ENCODE results near the gene RGL2. TPM values are rescaled to one million over a fixed set of nuclear protein-coding genes. Genes with fewer than 3 reads are reported as not detected.
"Not testable (repeated sequence)": the region's sequence is repeated elsewhere in the genome, so short reads cannot be mapped to it uniquely, and the experiment has no call there.

Gene RGL2, protein sequence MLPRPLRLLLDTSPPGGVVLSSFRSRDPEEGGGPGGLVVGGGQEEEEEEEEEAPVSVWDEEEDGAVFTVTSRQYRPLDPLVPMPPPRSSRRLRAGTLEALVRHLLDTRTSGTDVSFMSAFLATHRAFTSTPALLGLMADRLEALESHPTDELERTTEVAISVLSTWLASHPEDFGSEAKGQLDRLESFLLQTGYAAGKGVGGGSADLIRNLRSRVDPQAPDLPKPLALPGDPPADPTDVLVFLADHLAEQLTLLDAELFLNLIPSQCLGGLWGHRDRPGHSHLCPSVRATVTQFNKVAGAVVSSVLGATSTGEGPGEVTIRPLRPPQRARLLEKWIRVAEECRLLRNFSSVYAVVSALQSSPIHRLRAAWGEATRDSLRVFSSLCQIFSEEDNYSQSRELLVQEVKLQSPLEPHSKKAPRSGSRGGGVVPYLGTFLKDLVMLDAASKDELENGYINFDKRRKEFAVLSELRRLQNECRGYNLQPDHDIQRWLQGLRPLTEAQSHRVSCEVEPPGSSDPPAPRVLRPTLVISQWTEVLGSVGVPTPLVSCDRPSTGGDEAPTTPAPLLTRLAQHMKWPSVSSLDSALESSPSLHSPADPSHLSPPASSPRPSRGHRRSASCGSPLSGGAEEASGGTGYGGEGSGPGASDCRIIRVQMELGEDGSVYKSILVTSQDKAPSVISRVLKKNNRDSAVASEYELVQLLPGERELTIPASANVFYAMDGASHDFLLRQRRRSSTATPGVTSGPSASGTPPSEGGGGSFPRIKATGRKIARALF
- total RNA-seq (10 to 100 TPM; 47.6 to 56.3 (median 54.5) TPM), polyA plus RNA-seq (40.6 TPM)
- long read RNA-seq, donor 1, transcript RGL2-247 (18 exons, 3,278 nt): major isoform, 93 of 250 reads
- long read RNA-seq, donor 1, transcript RGL2-238 (17 exons, 2,687 nt): minor isoform, 16 of 250 reads
- long read RNA-seq, donor 1, partial matches to known transcripts: 83 of 250 reads
- long read RNA-seq, donor 1, other reads (novel, unspliced or antisense): 58 of 250 reads
- long read RNA-seq, donor 2, transcript RGL2-247 (18 exons, 3,278 nt): major isoform, 53 of 116 reads
- long read RNA-seq, donor 2, transcript RGL2-238 (17 exons, 2,687 nt): minor isoform, 7 of 116 reads
- long read RNA-seq, donor 2, partial matches to known transcripts: 28 of 116 reads
- long read RNA-seq, donor 2, other reads (novel, unspliced or antisense): 28 of 116 reads
- long read RNA-seq, donor 3, transcript RGL2-238 (17 exons, 2,687 nt): minor isoform, 13 of 253 reads
- long read RNA-seq, donor 3, transcript RGL2-247 (18 exons, 3,278 nt): major isoform, 78 of 253 reads
- long read RNA-seq, donor 3, partial matches to known transcripts: 93 of 253 reads
- long read RNA-seq, donor 3, other reads (novel, unspliced or antisense): 69 of 253 reads
- long read RNA-seq, donor 4, transcript RGL2-247 (18 exons, 3,278 nt): major isoform, 24 of 92 reads
- long read RNA-seq, donor 4, partial matches to known transcripts: 24 of 92 reads
- long read RNA-seq, donor 4, other reads (novel, unspliced or antisense): 41 of 92 reads

DNA sequence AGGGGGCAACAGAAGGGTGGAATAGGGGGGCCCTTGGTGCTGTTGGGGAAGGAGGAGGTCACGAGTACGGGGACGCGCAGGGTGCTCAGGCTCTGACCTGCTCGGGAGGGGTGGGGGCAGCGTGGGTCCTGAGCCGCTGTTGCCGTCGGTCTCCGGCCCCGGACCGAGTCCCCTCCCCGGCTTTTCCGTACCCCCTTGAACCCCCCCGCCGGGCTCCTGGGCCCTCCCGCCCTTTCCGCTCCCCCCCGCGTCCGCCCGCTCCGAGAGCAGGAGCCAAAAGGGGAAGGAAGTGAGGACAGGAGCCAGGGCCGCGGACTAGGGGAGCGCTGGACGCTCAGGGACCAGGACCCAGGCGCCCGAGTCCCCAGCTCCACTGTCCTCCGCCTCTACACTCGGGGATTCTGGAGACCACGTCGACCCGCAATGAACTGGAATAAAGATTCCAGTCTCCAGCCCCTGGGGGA is at the start of gene RGL2:
RGL2 (minus strand) TSS at position 170 of the 464 bp plus-strand sequence. CDS start 332 bp downstream, outside the sequence.
- H3K4me1 ChIP-seq (ENCODE audit: control insufficient read depth, insufficient read depth, low read length): no peaks in the 10 kb centered on the region
- no peaks in the 10 kb centered on the region for H3K27me3 ChIP-seq (ENCODE audit: control insufficient read depth, insufficient read depth)
- H3K9me3 ChIP-seq (ENCODE audit: control insufficient read depth, low read length): no peaks in the 10 kb centered on the region
- ATAC-seq (peak; percentile 84 to 86), DNase-seq (peak; percentile 90 to 96 (median 95))
- WGBS: under 1% methylated on average over 34 of the region's 34 CpGs
- H3K4me3 ChIP-seq (ENCODE audit: low read length): peak within 1 kb of the TSS; percentile 68
- intact Hi-C loops (cut with DNase I): loop anchor here in 1 of 4 donors (2.0 kb wide), 1 partner anchor 16 kb away; the partner anchor contains the start of gene TAPBP
- H3K27ac ChIP-seq (ENCODE audit: low read length): peak within 1 kb of the TSS; percentile 95

DNA sequence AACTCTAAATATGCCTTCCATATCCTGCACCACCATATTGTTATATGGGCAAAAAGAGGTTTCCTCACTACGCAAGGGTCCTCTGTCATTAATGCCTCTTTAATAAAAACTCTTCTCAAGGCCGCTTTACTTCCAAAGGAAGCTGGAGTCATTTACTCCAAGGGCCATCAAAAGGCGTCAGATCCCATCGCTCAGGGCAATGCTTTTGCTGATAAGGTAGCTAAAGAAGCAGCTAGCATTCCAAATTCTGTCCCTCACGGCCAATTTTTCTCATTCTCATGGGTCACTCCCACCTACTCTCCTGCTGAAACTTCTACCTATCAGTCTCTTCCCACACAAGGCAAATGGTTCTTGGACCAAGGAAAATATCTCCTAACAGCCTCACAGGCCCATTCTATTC is 49.1 kb upstream of the RGL2 start:
- ATAC-seq (no peak), DNase-seq (no peak)
- Histone ChIP-seq H3K9me3 (ENCODE audit: control insufficient read depth, low read length) (no peaks in the 10 kb centered on the region), H3K4me1 (ENCODE audit: control insufficient read depth, insufficient read depth, low read length) (no peaks in the 10 kb centered on the region), H3K27ac (ENCODE audit: low read length) (no peak overlapping the region), H3K4me3 (ENCODE audit: low read length) (no peak overlapping the region), H3K27me3 (ENCODE audit: control insufficient read depth, insufficient read depth) (no peaks in the 10 kb centered on the region)
- WGBS: 81% methylated on average over 5 of the region's 5 CpGs
- intact Hi-C loops (cut with DNase I): no loop called here

GRCh38 chr6:33346972-33347371 is 48.2 kb upstream of the RGL2 start:
- H3K4me1 ChIP-seq (ENCODE audit: control insufficient read depth, insufficient read depth, low read length); H3K4me3 ChIP-seq (ENCODE audit: low read length); DNase-seq; H3K27ac ChIP-seq (ENCODE audit: low read length); ATAC-seq; H3K9me3 ChIP-seq (ENCODE audit: control insufficient read depth, low read length); H3K27me3 ChIP-seq (ENCODE audit: control insufficient read depth, insufficient read depth); intact Hi-C loops (cut with DNase I): not testable (repeated sequence)
- WGBS: 88% methylated on average over 5 of the region's 5 CpGs

DNA sequence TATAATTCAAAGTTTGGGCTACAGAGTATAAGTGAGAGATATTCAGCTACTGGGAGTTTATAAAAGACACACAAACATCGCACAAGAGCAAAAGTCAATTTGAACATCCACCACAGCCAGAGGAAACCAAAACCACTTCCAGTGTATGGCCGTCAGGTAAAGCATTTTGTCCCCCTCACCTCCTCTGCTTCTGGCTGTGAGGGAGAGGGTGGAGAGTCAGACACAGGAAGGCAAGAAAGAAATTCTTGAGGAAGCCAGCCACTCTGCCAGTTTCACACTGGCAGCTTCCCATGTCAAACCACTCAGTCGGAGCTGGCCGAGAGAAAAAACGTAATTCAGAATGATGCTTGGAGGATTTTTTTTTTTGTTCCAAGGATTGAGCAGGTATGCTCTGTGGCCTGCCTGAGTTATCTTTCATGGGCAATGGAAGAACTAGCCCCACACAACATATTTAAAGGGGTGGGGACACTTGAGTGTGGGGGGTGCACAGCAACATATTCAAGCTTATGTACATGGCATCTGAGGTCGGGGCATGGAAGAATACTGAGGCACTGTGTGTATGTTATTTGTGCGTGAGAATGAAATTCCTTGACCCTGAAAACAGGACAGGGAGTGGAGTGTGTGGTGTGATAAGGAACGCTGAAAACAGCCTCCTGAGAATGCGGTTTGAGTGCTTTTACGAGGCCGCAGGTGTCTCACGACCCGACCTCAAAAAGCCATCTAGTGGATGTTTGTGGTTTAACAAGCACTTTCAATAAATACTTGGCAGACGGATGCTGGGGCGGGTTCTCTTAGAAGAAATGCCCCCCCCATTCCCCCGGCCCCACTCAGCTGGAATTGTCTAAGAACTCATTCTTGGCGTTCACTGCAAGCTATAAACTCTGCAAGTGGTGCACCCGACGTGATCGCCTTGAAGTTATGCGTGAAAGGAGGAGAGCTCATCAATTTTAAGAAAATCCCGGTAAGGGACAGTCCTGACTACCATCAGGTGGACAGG is 46.3 kb upstream of the RGL2 start:
- H3K4me3 ChIP-seq (ENCODE audit: low read length): no peak overlapping the region
- no peaks in the 10 kb centered on the region for H3K4me1 ChIP-seq (ENCODE audit: control insufficient read depth, insufficient read depth, low read length)
- DNase-seq: peak; percentile 58 to 84 (median 73)
- H3K9me3 ChIP-seq (ENCODE audit: control insufficient read depth, low read length): no peaks in the 10 kb centered on the region
- WGBS: 22% methylated on average over 22 of the region's 22 CpGs
- peak; percentile 56 to 69 for ATAC-seq
- H3K27me3 ChIP-seq (ENCODE audit: control insufficient read depth, insufficient read depth): no peaks in the 10 kb centered on the region
- no peak overlapping the region for H3K27ac ChIP-seq (ENCODE audit: low read length)
- intact Hi-C loops (cut with DNase I): no loop called here

GRCh38 chr6:33343953-33344611 is 45.3 kb upstream of the RGL2 start:
- Histone ChIP-seq H3K4me1 (ENCODE audit: control insufficient read depth, insufficient read depth, low read length) (no peaks in the 10 kb centered on the region), H3K9me3 (ENCODE audit: control insufficient read depth, low read length) (no peaks in the 10 kb centered on the region), H3K27ac (ENCODE audit: low read length) (no peak overlapping the region), H3K4me3 (ENCODE audit: low read length) (no peak overlapping the region), H3K27me3 (ENCODE audit: control insufficient read depth, insufficient read depth) (no peaks in the 10 kb centered on the region)
- WGBS: 62% methylated on average over 6 of the region's 6 CpGs
- intact Hi-C loops (cut with DNase I): no loop called here
- ATAC-seq (no peak), DNase-seq (no peak)

DNA sequence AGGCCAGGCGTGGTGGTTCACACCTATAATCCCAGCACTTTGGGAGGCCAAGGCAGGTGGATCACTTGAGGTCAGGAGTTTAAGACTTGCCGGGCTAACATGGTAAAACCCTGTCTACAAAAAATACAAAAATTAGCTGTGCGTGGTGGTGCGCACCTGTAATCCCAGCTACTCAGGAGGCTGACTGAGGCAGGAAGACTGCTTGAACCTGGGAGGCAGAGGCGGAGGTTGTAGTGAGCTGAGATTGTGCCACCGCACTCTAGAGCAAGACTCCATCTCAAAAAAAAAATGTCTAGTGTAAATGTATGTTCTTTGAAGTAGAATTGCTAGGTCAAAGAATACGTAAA is 44.8 kb upstream of the RGL2 start:
- intact Hi-C loops (cut with DNase I): not testable (repeated sequence)

DNA sequence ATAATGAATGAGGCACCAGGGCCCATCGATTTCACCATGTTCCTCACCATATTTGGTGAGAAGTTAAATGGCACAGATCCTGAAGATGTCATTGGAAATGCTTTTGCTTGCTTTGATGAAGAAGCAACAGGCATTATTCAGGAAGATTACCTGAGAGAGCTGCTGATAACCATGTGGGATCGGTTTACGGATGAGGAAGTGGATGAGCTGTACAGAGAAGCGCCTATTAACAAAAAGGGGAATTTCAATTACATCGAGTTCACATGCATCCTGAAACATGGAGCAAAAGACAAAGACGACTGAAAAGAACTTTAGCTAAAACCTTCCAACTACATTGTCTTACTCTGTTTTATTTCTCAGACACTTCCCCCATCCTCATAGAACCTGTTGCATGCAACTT is 40.5 kb upstream of the RGL2 start:
- H3K4me3 ChIP-seq (ENCODE audit: low read length): no peak overlapping the region
- DNase-seq (no peak), ATAC-seq (no peak)
- no peaks in the 10 kb centered on the region for H3K4me1 ChIP-seq (ENCODE audit: control insufficient read depth, insufficient read depth, low read length)
- H3K27me3 ChIP-seq (ENCODE audit: control insufficient read depth, insufficient read depth): no peaks in the 10 kb centered on the region
- intact Hi-C loops (cut with DNase I): no loop called here
- 80% methylated on average over 6 of the region's 6 CpGs for WGBS
- no peaks in the 10 kb centered on the region for H3K9me3 ChIP-seq (ENCODE audit: control insufficient read depth, low read length)
- H3K27ac ChIP-seq (ENCODE audit: low read length): no peak overlapping the region

More for the DNA sequence above, 44.8 kb upstream of the RGL2 start:
- DNase-seq; H3K27ac ChIP-seq (ENCODE audit: low read length); H3K27me3 ChIP-seq (ENCODE audit: control insufficient read depth, insufficient read depth); H3K4me3 ChIP-seq (ENCODE audit: low read length); ATAC-seq; H3K4me1 ChIP-seq (ENCODE audit: control insufficient read depth, insufficient read depth, low read length); H3K9me3 ChIP-seq (ENCODE audit: control insufficient read depth, low read length): not testable (repeated sequence)
- 93% methylated on average over 7 of the region's 7 CpGs for whole genome bisulfite sequencing

DNA sequence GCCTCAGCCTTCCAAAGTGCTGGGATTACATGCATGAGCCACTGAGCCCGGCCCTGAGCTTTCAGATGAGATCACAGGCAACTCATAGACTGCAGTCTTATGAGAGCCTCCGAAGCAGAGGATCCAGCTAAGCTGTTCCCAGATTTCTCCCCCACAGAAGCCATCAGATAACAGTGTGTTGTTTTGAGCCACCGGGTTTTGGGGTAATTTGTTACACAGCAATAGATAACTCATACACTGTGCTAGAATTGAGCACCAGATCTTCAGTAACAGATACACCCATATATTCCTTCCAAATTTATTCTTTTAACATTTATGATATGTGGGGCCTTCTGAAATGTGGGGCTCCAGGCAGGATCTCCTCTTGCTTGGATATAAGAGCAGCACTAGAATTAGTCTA is 37.8 kb upstream of the RGL2 start:
- intact Hi-C loops (cut with DNase I): no loop called here
- ATAC-seq (no peak), DNase-seq (no peak)
- no peak overlapping the region for H3K4me3 ChIP-seq (ENCODE audit: low read length)
- no peaks in the 10 kb centered on the region for H3K27me3 ChIP-seq (ENCODE audit: control insufficient read depth, insufficient read depth)
- WGBS: 83% methylated on average over 3 of the region's 3 CpGs
- H3K27ac ChIP-seq (ENCODE audit: low read length): no peak overlapping the region
- no peaks in the 10 kb centered on the region for H3K9me3 ChIP-seq (ENCODE audit: control insufficient read depth, low read length)
- no peaks in the 10 kb centered on the region for H3K4me1 ChIP-seq (ENCODE audit: control insufficient read depth, insufficient read depth, low read length)

DNA sequence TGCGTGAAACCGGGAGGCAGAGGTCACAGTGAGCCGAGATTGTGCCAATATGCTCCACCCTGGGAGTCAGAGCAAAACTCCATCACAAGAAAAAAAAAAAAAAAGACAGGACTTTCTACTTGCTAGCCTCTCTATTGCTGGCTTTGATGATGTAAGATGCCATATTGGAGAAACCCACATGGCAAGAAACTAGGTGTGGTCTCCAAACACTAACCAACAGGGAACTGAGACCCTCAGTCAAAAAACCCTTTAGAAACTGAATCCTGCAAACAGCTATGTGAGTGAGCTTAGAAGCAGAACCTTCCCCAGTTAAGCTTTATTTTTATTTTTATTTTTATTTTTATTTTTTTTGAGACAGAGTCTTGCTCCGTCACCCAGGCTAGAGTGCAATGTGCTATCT is 37.2 kb upstream of the RGL2 start:
- Histone ChIP-seq H3K27me3 (ENCODE audit: control insufficient read depth, insufficient read depth) (no peaks in the 10 kb centered on the region), H3K27ac (ENCODE audit: low read length) (no peak overlapping the region), H3K4me3 (ENCODE audit: low read length) (no peak overlapping the region), H3K9me3 (ENCODE audit: control insufficient read depth, low read length) (no peaks in the 10 kb centered on the region), H3K4me1 (ENCODE audit: control insufficient read depth, insufficient read depth, low read length) (no peaks in the 10 kb centered on the region)
- intact Hi-C loops (cut with DNase I): no loop called here
- DNase-seq (no peak), ATAC-seq (no peak)
- 76% methylated on average over 4 of the region's 4 CpGs for WGBS

All from right cardiac atrium (tissue), 5 donors.